A673 (cell line): ENCODE measurements around the gene STK33.

ENCODE experiments used
- CTCF ChIP-seq: fragments of 300-800, 200-600 bp; sonication (generic); conservative IDR thresholded peaks from 2 replicates; pipeline ENCODE4 v1.5.1; 2017; ENCODE audit warnings: low read depth, mild to moderate bottlenecking, antibody characterized with exemption, low read length, moderate library complexity, mixed read lengths
- EZH2 ChIP-seq: fragments of 200-600 bp; sonication (generic); IDR thresholded peaks from 2 replicates; pipeline ENCODE4 v1.6.1; 2017; ENCODE audit warnings: borderline replicate concordance, low read depth, mild to moderate bottlenecking, mixed read lengths, antibody characterized with exemption, low read length; ENCODE audit not compliant: poor library complexity, severe bottlenecking

GRCh38 chr11:8362491-8362890 is 231.5 kb downstream of the STK33 start:
- TF ChIP-seq CTCF (no peak), EZH2 (no peak)
